K562 (cell line): ENCODE data around the gene HOXB5. TPM values are rescaled to one million over a fixed set of nuclear protein-coding genes. Genes with fewer than 3 reads are reported as not detected.

Source experiments
- BRD9 ChIP-seq: fragments of 450-650 bp; IDR thresholded peaks from 2 replicates; pipeline ENCODE4 v1.6.1; 2018; ENCODE audit warnings: low read depth; ENCODE audit not compliant: partially characterized antibody
- EP300 ChIP-seq: IDR thresholded peaks from 2 replicates; pipeline ENCODE4 v1.6.1; 2012; ENCODE audit warnings: low read length, improper control_type of control experiment
- EP400 ChIP-seq: fragments of 450-650 bp; IDR thresholded peaks from 2 replicates; pipeline ENCODE4 v1.6.1; 2017; ENCODE audit warnings: antibody characterized with exemption, mild to moderate bottlenecking, moderate library complexity
- GABPB1 ChIP-seq: sonication (generic); formaldehyde crosslinking; IDR thresholded peaks from 2 replicates; pipeline ENCODE4 v1.8.0; 2022; ENCODE audit warnings: mild to moderate bottlenecking, missing genetic modification reagents
- GTF2A2 ChIP-seq: IDR thresholded peaks from 2 replicates; pipeline ENCODE4 v1.6.1; 2016; ENCODE audit warnings: mild to moderate bottlenecking, missing genetic modification characterization, missing compliant biosample characterization
- HDGF ChIP-seq: fragments of 450-650 bp; IDR thresholded peaks from 2 replicates; pipeline ENCODE4 v1.6.1; 2016
- HEY1 ChIP-seq: fragments of 250-450 bp; sonication (Bioruptor Pico); IDR thresholded peaks from 2 replicates; pipeline ENCODE4 v1.5.0; 2020; ENCODE audit warnings: mild to moderate bottlenecking, moderate library complexity, borderline replicate concordance
- KDM4B ChIP-seq, 2 experiments: fragments of 450-650 bp in 1 of 2; sonication (generic) in 1 of 2; IDR thresholded peaks; 2 replicates each; pipeline ENCODE4 v1.6.1; 2016 to 2017; ENCODE audit warnings: borderline replicate concordance in 2 of 2, antibody characterized with exemption in 1 of 2, low read depth in 1 of 2, mild to moderate bottlenecking in 1 of 2
- NCOR1 ChIP-seq: fragments of 450-650 bp; IDR thresholded peaks from 2 replicates; pipeline ENCODE4 v1.6.1; 2016; ENCODE audit warnings: mild to moderate bottlenecking, moderate library complexity
- POLR2AphosphoS5 ChIP-seq: IDR thresholded peaks from 2 replicates; pipeline ENCODE4 v1.6.1; 2011; ENCODE audit warnings: mild to moderate bottlenecking, low read depth, low read length, moderate library complexity; ENCODE audit not compliant: control insufficient read depth, insufficient read depth
- POLR2G ChIP-seq: fragments of 200-400 bp; formaldehyde crosslinking; IDR thresholded peaks from 2 replicates; pipeline ENCODE4 v1.6.1; 2017; ENCODE audit warnings: low read depth, mild to moderate bottlenecking, antibody characterized with exemption, low read length, moderate library complexity
- RAD51 ChIP-seq: fragments of 450-650 bp; IDR thresholded peaks from 2 replicates; pipeline ENCODE4 v1.7.1; 2016; ENCODE audit warnings: low read depth, mild to moderate bottlenecking, borderline replicate concordance
- TAF9B ChIP-seq: fragments of 450-650 bp; IDR thresholded peaks from 2 replicates; pipeline ENCODE4 v1.6.1; 2018; ENCODE audit warnings: mild to moderate bottlenecking; ENCODE audit not compliant: partially characterized antibody
- ZFP36 ChIP-seq: fragments of 150-350 bp; IDR thresholded peaks from 2 replicates; pipeline ENCODE4 v1.6.1; 2018; ENCODE audit warnings: low read length, low read depth; ENCODE audit not compliant: partially characterized antibody
- ZFPM2 ChIP-seq: fragments of 250-450 bp; sonication (Bioruptor Pico); IDR thresholded peaks from 2 replicates; pipeline ENCODE4 v1.5.1; 2022; ENCODE audit warnings: mild to moderate bottlenecking
- ZNF324 ChIP-seq: fragments of 250-450 bp; sonication (Bioruptor Pico); IDR thresholded peaks from 2 replicates; pipeline ENCODE4 v1.4.0; 2020; ENCODE audit warnings: mild to moderate bottlenecking
- ZNF583 ChIP-seq: fragments of 250-450 bp; sonication (Bioruptor Pico); IDR thresholded peaks from 2 replicates; pipeline ENCODE4 v1.4.0; 2020
- polyA plus RNA-seq, 8 experiments: library from polyadenylated mRNA; depleted of rRNA in 4 of 8; stranded (reverse) in 5 of 8; unstranded in 3 of 8; fragments of >200 nt; fragmentation: Nextera tagmentation in 2 of 8; fragmentation: Illumina TruSeq in 1 of 8; extraction: Ambion mirVana in 2 of 8; extraction: Trizol in 1 of 8; gene quantifications; 2 replicates each; pipeline versions ENCODE4 v1.2.1 to v1.2.3, GENCODE V29; 2011 to 2014; ENCODE audit warnings: inconsistent platforms in 1 of 8, missing spikeins in 1 of 8
- total RNA-seq, 7 experiments: library from RNA; depleted of rRNA in 6 of 7; stranded (reverse); fragments of >200 nt in 6 of 7; fragmentation: Illumina TruSeq in 2 of 7; extraction: Trizol in 2 of 7; gene quantifications; 2 replicates each; pipeline versions ENCODE4 v1.2.1 to v1.2.3, GENCODE V29; 2011 to 2021; ENCODE audit warnings: low replicate concordance in 1 of 7
- TF ChIP-seq, protein P1 (sequence below), 3 experiments: fragments of 200-800 bp in 1 of 3; sonication (Bioruptor generic) in 1 of 3; sonication (generic) in 1 of 3; formaldehyde crosslinking in 1 of 3; IDR thresholded peaks; 2 replicates each; pipeline versions ENCODE4 v1.6.1 to v1.8.0; 2016 to 2022; ENCODE audit warnings: mild to moderate bottlenecking in 2 of 3, missing compliant biosample characterization in 2 of 3, missing genetic modification characterization in 2 of 3, missing genetic modification reagents in 1 of 3
- TF ChIP-seq, protein P2 (sequence below): fragments of 200-400 bp; formaldehyde crosslinking; IDR thresholded peaks from 2 replicates; pipeline ENCODE4 v1.6.1; 2017; ENCODE audit warnings: mild to moderate bottlenecking, low read depth, low read length, moderate library complexity
- TF ChIP-seq, protein P3 (sequence below), 2 experiments: fragments of 450-650 bp; IDR thresholded peaks; 2 replicates each; pipeline ENCODE4 v1.6.1; 2018; ENCODE audit warnings: mild to moderate bottlenecking in 2 of 2, low read depth in 1 of 2; ENCODE audit not compliant: partially characterized antibody in 2 of 2

The HOXB5 gene
- total and polyA plus RNA-seq, 9 of the 15 experiments (the other 6 are each of a cell fraction or from before 2014, with no cell fraction given): 0.24 to 2.7 (median 0.65) TPM

DNA sequence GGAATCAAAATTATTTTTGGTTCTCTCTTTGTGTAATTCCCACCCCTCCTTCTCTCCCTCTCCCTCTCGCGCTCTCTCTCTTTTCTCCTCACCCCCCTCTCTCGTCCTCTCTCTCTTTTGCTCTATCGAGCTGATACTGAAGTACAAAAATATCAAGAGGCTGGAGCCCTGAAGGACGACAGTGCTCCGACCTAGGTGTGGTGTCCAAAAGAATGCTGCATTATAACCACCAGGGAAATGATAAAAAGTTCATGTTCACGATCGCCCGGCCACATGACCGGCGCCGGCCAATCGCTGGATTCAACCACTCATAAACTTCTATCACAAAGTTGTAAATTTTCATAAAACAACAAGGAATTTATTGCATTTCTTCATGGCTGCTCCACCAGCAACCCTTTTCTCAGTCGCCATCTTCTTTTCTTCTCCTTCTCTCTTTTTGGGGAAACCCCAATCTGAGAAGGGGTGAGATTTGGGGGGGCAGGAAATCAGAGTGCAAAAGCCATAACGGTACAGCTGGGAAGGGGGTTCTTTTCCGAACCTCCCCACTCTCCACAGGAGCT lies 11.3 kb upstream of the HOXB5 start, which contains the start of gene HOXB6 (continued):
- TF ChIP-seq BRD9 (peak; percentile 28), POLR2AphosphoS5 (peak; percentile 16; the same call in 1 of the 2 replicates), KDM4B (IDR thresholded peaks at IDR 0.05; ENCODE audit: borderline replicate concordance in 2 of 2, low read depth in 1 of 2) (no peak), RAD51 (peak; percentile 91), ZNF324 (no peak), GABPB1 (CRISPR knock-in tag) (no peak), HDGF (no peak), POLR2G (0 out of 2 replicates have a peak, but pooled peaks have one; percentile 14), HEY1 (CRISPR knock-in tag) (0 out of 2 replicates have a peak, but pooled peaks have one; percentile 38), ZFPM2 (CRISPR knock-in tag) (no peak), ZNF583 (CRISPR knock-in tag) (no peak), TAF9B (peak; percentile 44), EP400 (peak; percentile 29; the same call in 1 of the 2 replicates), ZFP36 (no peak), NCOR1 (no peak), GTF2A2 (tag) (no peak), EP300 (no peak)
- TF ChIP-seq, protein P1, sequence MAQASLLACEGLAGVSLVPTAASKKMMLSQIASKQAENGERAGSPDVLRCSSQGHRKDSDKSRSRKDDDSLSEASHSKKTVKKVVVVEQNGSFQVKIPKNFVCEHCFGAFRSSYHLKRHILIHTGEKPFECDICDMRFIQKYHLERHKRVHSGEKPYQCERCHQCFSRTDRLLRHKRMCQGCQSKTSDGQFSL (CRISPR knock-in tag; IDR thresholded peaks at IDR 0.05): 0 out of 2 replicates have a peak, but pooled peaks have one; percentile 9
- TF ChIP-seq, protein P1 (tag; IDR thresholded peaks at IDR 0.05): no peak; a peak in 2 of 4 replicates
- TF ChIP-seq, protein P2, sequence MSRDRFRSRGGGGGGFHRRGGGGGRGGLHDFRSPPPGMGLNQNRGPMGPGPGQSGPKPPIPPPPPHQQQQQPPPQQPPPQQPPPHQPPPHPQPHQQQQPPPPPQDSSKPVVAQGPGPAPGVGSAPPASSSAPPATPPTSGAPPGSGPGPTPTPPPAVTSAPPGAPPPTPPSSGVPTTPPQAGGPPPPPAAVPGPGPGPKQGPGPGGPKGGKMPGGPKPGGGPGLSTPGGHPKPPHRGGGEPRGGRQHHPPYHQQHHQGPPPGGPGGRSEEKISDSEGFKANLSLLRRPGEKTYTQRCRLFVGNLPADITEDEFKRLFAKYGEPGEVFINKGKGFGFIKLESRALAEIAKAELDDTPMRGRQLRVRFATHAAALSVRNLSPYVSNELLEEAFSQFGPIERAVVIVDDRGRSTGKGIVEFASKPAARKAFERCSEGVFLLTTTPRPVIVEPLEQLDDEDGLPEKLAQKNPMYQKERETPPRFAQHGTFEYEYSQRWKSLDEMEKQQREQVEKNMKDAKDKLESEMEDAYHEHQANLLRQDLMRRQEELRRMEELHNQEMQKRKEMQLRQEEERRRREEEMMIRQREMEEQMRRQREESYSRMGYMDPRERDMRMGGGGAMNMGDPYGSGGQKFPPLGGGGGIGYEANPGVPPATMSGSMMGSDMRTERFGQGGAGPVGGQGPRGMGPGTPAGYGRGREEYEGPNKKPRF: no peak
- TF ChIP-seq, protein P3, sequence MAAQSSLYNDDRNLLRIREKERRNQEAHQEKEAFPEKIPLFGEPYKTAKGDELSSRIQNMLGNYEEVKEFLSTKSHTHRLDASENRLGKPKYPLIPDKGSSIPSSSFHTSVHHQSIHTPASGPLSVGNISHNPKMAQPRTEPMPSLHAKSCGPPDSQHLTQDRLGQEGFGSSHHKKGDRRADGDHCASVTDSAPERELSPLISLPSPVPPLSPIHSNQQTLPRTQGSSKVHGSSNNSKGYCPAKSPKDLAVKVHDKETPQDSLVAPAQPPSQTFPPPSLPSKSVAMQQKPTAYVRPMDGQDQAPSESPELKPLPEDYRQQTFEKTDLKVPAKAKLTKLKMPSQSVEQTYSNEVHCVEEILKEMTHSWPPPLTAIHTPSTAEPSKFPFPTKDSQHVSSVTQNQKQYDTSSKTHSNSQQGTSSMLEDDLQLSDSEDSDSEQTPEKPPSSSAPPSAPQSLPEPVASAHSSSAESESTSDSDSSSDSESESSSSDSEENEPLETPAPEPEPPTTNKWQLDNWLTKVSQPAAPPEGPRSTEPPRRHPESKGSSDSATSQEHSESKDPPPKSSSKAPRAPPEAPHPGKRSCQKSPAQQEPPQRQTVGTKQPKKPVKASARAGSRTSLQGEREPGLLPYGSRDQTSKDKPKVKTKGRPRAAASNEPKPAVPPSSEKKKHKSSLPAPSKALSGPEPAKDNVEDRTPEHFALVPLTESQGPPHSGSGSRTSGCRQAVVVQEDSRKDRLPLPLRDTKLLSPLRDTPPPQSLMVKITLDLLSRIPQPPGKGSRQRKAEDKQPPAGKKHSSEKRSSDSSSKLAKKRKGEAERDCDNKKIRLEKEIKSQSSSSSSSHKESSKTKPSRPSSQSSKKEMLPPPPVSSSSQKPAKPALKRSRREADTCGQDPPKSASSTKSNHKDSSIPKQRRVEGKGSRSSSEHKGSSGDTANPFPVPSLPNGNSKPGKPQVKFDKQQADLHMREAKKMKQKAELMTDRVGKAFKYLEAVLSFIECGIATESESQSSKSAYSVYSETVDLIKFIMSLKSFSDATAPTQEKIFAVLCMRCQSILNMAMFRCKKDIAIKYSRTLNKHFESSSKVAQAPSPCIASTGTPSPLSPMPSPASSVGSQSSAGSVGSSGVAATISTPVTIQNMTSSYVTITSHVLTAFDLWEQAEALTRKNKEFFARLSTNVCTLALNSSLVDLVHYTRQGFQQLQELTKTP (IDR thresholded peaks at IDR 0.05; ENCODE audit: low read depth in 1 of 2, partially characterized antibody in 2 of 2): peak in 1 of 2 experiments; percentile 60
